ENCODE results near the gene OSBPL8. TPM values are rescaled to one million over a fixed set of nuclear protein-coding genes. Genes with fewer than 3 reads are reported as not detected.

The OSBPL8 gene
- total RNA-seq, 1 donor = 133 TPM

GRCh38 chr12:76462668-76463224 lies 96.8 kb downstream of the OSBPL8 start:
- peak; percentile 9 for DNase-seq (ENCODE audit: low read depth)
- TF ChIP-seq CTCF (IDR thresholded peaks at IDR 0.05; ENCODE audit: insufficient read depth, low read length) = no peak
- no peak overlapping the region for H3K4me3 ChIP-seq (ENCODE audit: low read depth, low read length)

DNA sequence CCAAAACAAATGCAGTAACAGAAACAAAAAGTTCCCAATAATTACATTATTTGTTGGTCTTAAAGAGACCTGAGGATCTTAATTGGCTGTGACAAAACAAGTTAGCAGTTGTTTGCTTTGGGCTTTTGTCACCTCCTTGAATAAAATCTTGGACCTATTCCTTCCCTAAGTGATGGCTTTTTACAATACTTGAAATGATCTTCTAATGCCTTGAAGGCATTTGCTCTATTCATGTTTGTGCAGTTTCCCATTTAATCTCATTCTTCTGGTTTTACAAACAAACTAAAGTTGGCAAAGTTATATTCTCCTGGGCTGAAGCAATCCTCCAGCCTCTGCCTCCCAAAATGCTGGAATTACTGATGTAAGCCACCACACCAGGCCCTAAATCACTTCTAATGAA lies 98.8 kb downstream of the OSBPL8 start:
- DNase-seq (ENCODE audit: low read depth) = no peak
- no peak overlapping the region for H3K4me3 ChIP-seq (ENCODE audit: low read depth, low read length)
- TF ChIP-seq CTCF (IDR thresholded peaks at IDR 0.05; ENCODE audit: insufficient read depth, low read length) = no peak

- no peak for TF ChIP-seq CTCF (IDR thresholded peaks at IDR 0.05; ENCODE audit: insufficient read depth, low read length)
- no peak for DNase-seq (ENCODE audit: low read depth)
- H3K4me3 ChIP-seq (ENCODE audit: low read depth, low read length) = no peak overlapping the region
Observed at GRCh38 chr12:76457818-76458217, 101.8 kb downstream of the OSBPL8 start.

DNA sequence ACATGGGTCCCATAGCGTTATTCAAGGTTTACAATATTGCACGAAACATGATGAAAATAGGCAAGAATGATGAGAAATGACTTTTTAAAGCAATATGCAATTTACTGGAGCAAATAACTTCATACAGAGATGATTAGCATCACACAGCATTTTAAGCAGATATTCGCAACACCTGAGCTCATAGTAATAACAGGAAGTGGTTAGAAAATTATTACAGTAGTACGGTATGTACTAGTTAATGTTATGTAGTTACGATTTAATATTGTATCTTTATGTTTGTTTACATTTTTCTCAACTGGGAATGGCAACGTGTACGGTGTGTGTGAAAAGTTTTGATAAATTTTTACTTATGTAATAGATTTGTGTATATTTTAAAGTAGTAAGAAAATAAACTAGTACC lies 102.6 kb downstream of the OSBPL8 start:
- no peak for DNase-seq (ENCODE audit: low read depth)
- TF ChIP-seq CTCF (IDR thresholded peaks at IDR 0.05; ENCODE audit: insufficient read depth, low read length) = no peak
- no peak overlapping the region for H3K4me3 ChIP-seq (ENCODE audit: low read depth, low read length)

DNA sequence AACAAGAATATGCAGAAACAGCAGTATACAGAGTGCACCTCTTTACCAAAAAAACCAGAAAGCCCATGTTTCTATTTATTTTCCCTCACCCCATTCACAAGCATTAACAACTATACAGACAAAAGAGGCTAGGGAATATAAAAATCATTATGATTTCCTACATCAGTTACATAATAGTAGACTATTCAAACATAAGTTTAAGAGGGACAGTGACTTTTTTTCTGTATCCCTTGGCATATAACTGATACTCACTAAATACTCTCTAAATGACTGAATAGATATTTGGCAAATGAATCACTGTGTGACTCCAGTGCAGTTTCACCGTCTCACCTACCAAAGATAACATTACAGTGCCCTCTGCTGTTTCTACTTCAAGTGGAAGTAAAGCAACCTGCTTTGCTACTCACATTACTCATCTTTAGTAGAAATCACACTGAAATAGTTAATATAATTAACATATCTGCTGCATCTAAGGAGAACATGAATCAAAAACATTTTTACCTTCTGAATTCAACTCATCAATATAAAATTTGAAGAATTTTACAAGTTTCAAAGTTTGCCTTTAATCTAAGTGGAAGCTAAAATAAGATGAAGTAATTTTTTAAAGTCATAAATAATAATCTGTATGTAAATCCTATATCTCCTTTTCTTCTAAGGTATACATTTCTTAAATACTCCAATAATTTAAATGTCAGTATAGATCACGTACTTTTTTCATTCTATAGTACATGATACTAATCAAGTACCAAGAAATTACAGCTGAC lies 103.8 kb downstream of the OSBPL8 start:
- peak; percentile 63 for TF ChIP-seq CTCF (IDR thresholded peaks at IDR 0.05; ENCODE audit: insufficient read depth, low read length)
- no peak overlapping the region for H3K4me3 ChIP-seq (ENCODE audit: low read depth, low read length)
- DNase-seq (ENCODE audit: low read depth) = peak; percentile 93

DNA sequence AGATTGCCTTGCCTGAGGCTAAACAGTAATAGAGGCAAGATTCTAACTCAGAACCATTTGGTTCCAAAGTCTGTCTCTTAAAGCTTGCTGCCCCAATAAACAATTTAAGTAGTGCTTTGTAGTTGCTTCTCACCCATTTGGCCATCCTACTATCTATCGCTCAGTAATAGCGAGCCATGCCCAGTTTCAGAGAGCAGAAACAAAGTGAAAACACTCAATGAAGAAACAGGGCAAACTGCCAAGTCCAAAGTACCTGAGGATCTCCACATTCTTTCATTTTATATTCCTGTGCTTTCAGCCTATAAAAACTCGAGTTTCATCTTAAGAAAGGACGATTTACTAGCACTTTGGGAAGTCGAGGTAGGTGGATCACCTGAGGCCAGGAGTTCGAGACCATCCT lies 108.0 kb downstream of the OSBPL8 start:
- H3K4me3 ChIP-seq (ENCODE audit: low read depth, low read length) = no peak overlapping the region
- no peak for DNase-seq (ENCODE audit: low read depth)
- no peak for TF ChIP-seq CTCF (IDR thresholded peaks at IDR 0.05; ENCODE audit: insufficient read depth, low read length)

Measured in fibroblast of the aortic adventitia (primary cell).